Kidney glomerular epithelial cell (primary cell): ENCODE data around the gene CHST6.
A peak's percentile ranks its signal among the peaks of the same experiment; 100 is the strongest.
"Not testable (repeated sequence)": the region's sequence is repeated elsewhere in the genome, so short reads cannot be mapped to it uniquely, and the experiment has no call there.

Experiments
- DNase-seq: peaks from one replicate; lab custom pipeline; 2025; lab: John Stamatoyannopoulos, UW

Gene CHST6

GRCh38 chr16:75502916-75503605 is 7.8 kb upstream of the CHST6 start:
- DNase-seq = no peak

GRCh38 chr16:75501820-75502219 is 6.6 kb upstream of the CHST6 start:
- not testable (repeated sequence) for DNase-seq

- DNase-seq = no peak
Measured at GRCh38 chr16:75501359-75501758, 6.1 kb upstream of the CHST6 start.

GRCh38 chr16:75498605-75499322 is 3.5 kb upstream of the CHST6 start:
- DNase-seq = peak; percentile 19

- no peak for DNase-seq
Measured at GRCh38 chr16:75497558-75497957, 2.3 kb upstream of the CHST6 start.

GRCh38 chr16:75494661-75495075 is 573 bp downstream of the CHST6 start:
- no peak for DNase-seq

GRCh38 chr16:75494184-75494583 is 1.1 kb downstream of the CHST6 start:
- DNase-seq = no peak

- DNase-seq = no peak
Measured at GRCh38 chr16:75491876-75492275, 3.4 kb downstream of the CHST6 start.

- DNase-seq = no peak
Measured at GRCh38 chr16:75488322-75488721, 6.9 kb downstream of the CHST6 start.

- no peak for DNase-seq
Measured at GRCh38 chr16:75486676-75487313, 8.4 kb downstream of the CHST6 start.

- DNase-seq = no peak
Measured at GRCh38 chr16:75486014-75486675, 9.1 kb downstream of the CHST6 start.

- no peak for DNase-seq
Measured at GRCh38 chr16:75485230-75486013, 9.8 kb downstream of the CHST6 start.

GRCh38 chr16:75483222-75483621 is 12.0 kb downstream of the CHST6 start:
- peak; percentile 59 for DNase-seq

- DNase-seq = no peak
Measured at GRCh38 chr16:75482434-75483205, 12.6 kb downstream of the CHST6 start.

GRCh38 chr16:75481475-75481874 is 13.8 kb downstream of the CHST6 start:
- no peak for DNase-seq

GRCh38 chr16:75479421-75479990 is 15.7 kb downstream of the CHST6 start:
- no peak for DNase-seq

- no peak for DNase-seq
Measured at GRCh38 chr16:75478480-75479345, 16.5 kb downstream of the CHST6 start.

GRCh38 chr16:75477680-75478473 is 17.4 kb downstream of the CHST6 start:
- no peak for DNase-seq

- DNase-seq = peak; percentile 49
Measured at GRCh38 chr16:75476817-75477216, 18.4 kb downstream of the CHST6 start.
